Upper lobe of left lung (tissue), 6 donors: ENCODE data around the gene TSPO. TPM values are rescaled to one million over a fixed set of nuclear protein-coding genes. Genes with fewer than 3 reads are reported as not detected.
A peak's percentile ranks its signal among the peaks of the same experiment; 100 is the strongest.

Experiments used
- ATAC-seq, 2 donors: fragments of 200-7000 bp; cut with Tn5 transposase; one replicate each; pipeline ENCODE4 v1.9.1; 2022; ENCODE audit warnings: mild to moderate bottlenecking in 2 of 2, moderate library complexity in 2 of 2; ENCODE audit not compliant: low FRiP score in 2 of 2
- DNase-seq, 2 donors: peaks; one replicate each; pipeline ENCODE4 v3.0.0-alpha.2; 2019 to 2020
- H3K27ac ChIP-seq, 4 donors: fragments of 200-600 bp; sonication (generic); one replicate each; pipeline ENCODE4 v1.5.1; 2016 to 2019
- H3K27me3 ChIP-seq, 4 donors: fragments of 200-600 bp; sonication (generic); one replicate each; pipeline ENCODE4 v1.5.1; 2017 to 2019
- H3K36me3 ChIP-seq, 4 donors: fragments of 200-600 bp; sonication (generic); one replicate each; pipeline ENCODE4 v1.5.1; 2016 to 2019
- H3K4me1 ChIP-seq, 4 donors: fragments of 200-600 bp; sonication (generic); one replicate each; pipeline ENCODE4 v1.5.1; 2018 to 2019
- H3K4me3 ChIP-seq, 4 donors: fragments of 200-600 bp; sonication (generic); one replicate each; pipeline ENCODE4 v1.5.1; 2017 to 2019; ENCODE audit warnings: mild to moderate bottlenecking in 2 of 4, moderate library complexity in 1 of 4
- H3K9me3 ChIP-seq, 4 donors: fragments of 200-600 bp; sonication (generic); one replicate each; pipeline ENCODE4 v1.5.1; 2018 to 2019
- EP300 ChIP-seq, 4 donors: sonication (generic); formaldehyde crosslinking; IDR thresholded peaks; one replicate each; pipeline ENCODE4 v1.5.1; 2017; ENCODE audit warnings: antibody characterized with exemption in 4 of 4, control low read depth in 2 of 4
- POLR2A ChIP-seq, 4 donors: fragments of 450-650 bp; IDR thresholded peaks; one replicate each; pipeline ENCODE4 v1.5.1; 2016 to 2017; ENCODE audit warnings: antibody characterized with exemption in 4 of 4, mild to moderate bottlenecking in 2 of 4
- POLR2AphosphoS5 ChIP-seq, 2 donors: sonication (generic); formaldehyde crosslinking; IDR thresholded peaks; one replicate each; pipeline ENCODE4 v1.5.1; 2017; ENCODE audit warnings: antibody characterized with exemption in 2 of 2
- WGBS, 2 donors: methylation state at CpG; one replicate each; pipeline ENCODE4 v1.1.5; 2017 to 2018; 5-methylcytosine and 5-hydroxymethylcytosine counted together
- total RNA-seq, 6 donors: library from RNA; depleted of rRNA in 4 of 6; stranded (reverse); fragments of >200 nt in 4 of 6; gene quantifications; one replicate each; pipeline versions ENCODE4 v1.1.0 to v1.2.1, GENCODE V29; 2016 to 2021
- TF ChIP-seq, protein P1 (sequence below), 6 experiments: fragments of 450-650 bp in 4 of 6; fragments of 200-600 bp in 2 of 6; sonication (generic) in 2 of 6; IDR thresholded peaks; one replicate each; pipeline ENCODE4 v1.5.1; 2016 to 2019; ENCODE audit warnings: antibody characterized with exemption in 6 of 6
- donor health status: DM: no; HTN: no; CAD: no; lungs with moderate emphysema.
- donor health status: DM: no; HTN: yes; CAD: no; lungs with severe emphysema.

Gene TSPO
- total RNA-seq, 6 donors from 2014 or later, result 127 to 426 (median 315) TPM

DNA sequence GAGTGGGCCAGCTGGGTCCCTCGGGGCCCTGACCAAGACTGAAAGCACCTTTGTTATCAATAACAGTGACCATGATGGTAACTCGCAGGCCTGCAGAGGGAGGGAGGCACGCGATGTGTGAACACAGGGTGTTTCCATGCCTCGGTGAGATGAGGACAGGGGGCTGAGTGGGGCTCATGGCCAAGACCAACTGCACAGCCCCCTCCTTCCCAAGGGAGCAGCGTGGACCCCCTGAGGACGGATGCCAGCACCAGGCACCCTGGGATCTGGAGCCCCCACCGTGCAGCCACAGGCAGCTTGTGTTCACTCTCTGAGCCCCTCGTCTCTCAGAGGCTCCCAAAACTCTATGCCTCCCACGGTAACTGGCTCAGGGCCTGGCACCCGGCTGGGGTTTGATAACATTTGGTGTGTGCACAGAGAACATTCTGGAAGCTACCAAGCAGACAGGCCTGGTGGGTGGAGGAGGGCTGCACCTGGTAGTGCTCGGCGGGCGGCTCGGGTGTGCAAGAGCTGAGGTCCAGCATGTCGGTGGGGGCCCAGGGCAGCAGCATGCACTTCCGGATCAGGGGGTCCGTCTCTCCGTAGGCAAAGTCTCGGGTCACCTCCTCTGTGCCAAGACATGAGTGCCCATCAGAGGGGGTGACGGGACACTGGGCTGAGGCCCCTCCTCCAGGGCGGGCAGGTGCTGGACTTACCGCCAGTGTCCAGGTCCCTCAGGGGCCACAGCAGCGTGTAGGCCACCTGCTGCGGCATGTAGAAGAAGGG, 28.0 kb downstream of the TSPO start:
- no peak overlapping the region for H3K4me3 ChIP-seq
- H3K27me3 ChIP-seq, result no peaks in the 10 kb centered on the region
- H3K4me1 ChIP-seq, result peaks cover 0 to 13% (median 4%) of the 10 kb centered on the region in 4 donors
- no peak for DNase-seq
- TF ChIP-seq POLR2A (IDR thresholded peaks at IDR 0.05) (no peak), EP300 (IDR thresholded peaks at IDR 0.05) (no peak), POLR2AphosphoS5 (IDR thresholded peaks at IDR 0.05) (no peak)
- TF ChIP-seq, protein P1, sequence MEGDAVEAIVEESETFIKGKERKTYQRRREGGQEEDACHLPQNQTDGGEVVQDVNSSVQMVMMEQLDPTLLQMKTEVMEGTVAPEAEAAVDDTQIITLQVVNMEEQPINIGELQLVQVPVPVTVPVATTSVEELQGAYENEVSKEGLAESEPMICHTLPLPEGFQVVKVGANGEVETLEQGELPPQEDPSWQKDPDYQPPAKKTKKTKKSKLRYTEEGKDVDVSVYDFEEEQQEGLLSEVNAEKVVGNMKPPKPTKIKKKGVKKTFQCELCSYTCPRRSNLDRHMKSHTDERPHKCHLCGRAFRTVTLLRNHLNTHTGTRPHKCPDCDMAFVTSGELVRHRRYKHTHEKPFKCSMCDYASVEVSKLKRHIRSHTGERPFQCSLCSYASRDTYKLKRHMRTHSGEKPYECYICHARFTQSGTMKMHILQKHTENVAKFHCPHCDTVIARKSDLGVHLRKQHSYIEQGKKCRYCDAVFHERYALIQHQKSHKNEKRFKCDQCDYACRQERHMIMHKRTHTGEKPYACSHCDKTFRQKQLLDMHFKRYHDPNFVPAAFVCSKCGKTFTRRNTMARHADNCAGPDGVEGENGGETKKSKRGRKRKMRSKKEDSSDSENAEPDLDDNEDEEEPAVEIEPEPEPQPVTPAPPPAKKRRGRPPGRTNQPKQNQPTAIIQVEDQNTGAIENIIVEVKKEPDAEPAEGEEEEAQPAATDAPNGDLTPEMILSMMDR (IDR thresholded peaks at IDR 0.05), result no peak
- peaks cover 2 to 48% (median 29%) of the 10 kb centered on the region in 4 donors for H3K36me3 ChIP-seq
- 89 to 97% methylated on average over 7 to 22 of the region's 25 CpGs for WGBS, 2 donors
- H3K27ac ChIP-seq, result no peak overlapping the region
- H3K9me3 ChIP-seq, result no peaks in the 10 kb centered on the region
- no peak for ATAC-seq

DNA sequence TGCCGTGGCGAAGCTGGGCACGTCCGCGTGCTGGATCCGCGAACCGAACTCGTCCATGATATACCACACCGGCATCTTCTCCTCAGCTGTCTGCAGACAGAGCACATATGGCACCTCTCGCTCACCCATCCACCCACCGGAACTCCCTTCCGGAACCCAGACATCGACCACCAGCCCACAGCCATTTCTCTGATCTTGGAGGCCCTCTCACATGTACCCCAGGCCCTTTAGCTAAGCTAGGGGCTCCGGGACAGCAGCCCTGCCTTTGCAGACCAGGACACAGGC, 28.5 kb downstream of the TSPO start:
- Histone ChIP-seq H3K4me3 (no peak overlapping the region), H3K36me3 (peaks cover 0 to 42% (median 25%) of the 10 kb centered on the region in 4 donors), H3K4me1 (peaks cover 0 to 13% (median 5%) of the 10 kb centered on the region in 4 donors), H3K9me3 (no peaks in the 10 kb centered on the region), H3K27me3 (no peaks in the 10 kb centered on the region), H3K27ac (no peak overlapping the region)
- WGBS, 2 donors, result 92 to 100% methylated on average over 15 of the region's 15 CpGs
- DNase-seq (no peak), ATAC-seq (no peak)
- TF ChIP-seq POLR2A (IDR thresholded peaks at IDR 0.05), result no peak
- TF ChIP-seq EP300 (IDR thresholded peaks at IDR 0.05), result no peak
- no peak for TF ChIP-seq POLR2AphosphoS5 (IDR thresholded peaks at IDR 0.05)
- TF ChIP-seq, protein P1 (IDR thresholded peaks at IDR 0.05), result no peak

DNA sequence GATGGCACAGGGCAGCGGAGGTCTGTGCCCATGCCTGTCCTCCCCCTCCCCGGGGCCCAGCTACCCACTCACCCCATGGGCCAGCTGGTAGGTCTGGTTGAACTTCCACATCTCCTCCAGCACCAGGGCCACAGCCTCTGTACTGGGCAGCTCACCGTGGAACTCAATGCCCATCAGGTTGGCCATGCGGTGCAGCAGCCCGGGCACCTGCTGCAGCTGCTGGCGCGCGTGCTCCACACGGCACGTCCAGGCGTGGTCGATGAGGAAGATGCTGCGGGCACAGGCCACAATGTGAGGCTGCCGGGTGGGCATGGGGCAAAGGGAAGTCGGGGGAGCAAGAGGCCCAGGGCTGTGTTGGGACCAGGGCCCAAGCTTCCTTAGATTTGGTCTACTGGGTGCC, 29.3 kb downstream of the TSPO start:
- TF ChIP-seq, protein P1 (IDR thresholded peaks at IDR 0.05), result no peak
- no peak for TF ChIP-seq POLR2A (IDR thresholded peaks at IDR 0.05)
- TF ChIP-seq EP300 (IDR thresholded peaks at IDR 0.05), result no peak
- no peak for TF ChIP-seq POLR2AphosphoS5 (IDR thresholded peaks at IDR 0.05)
- no peak overlapping the region for H3K4me3 ChIP-seq
- ATAC-seq (peak in 1 of 2 donors; percentile 1), DNase-seq (no peak)
- no peaks in the 10 kb centered on the region for H3K27me3 ChIP-seq
- H3K27ac ChIP-seq, result no peak overlapping the region
- WGBS, 2 donors, result 93 to 100% methylated on average over 6 to 15 of the region's 15 CpGs
- peaks cover 5 to 18% (median 11%) of the 10 kb centered on the region in 4 donors for H3K4me1 ChIP-seq
- peaks cover 0 to 34% (median 20%) of the 10 kb centered on the region in 4 donors for H3K36me3 ChIP-seq
- H3K9me3 ChIP-seq, result no peaks in the 10 kb centered on the region

DNA sequence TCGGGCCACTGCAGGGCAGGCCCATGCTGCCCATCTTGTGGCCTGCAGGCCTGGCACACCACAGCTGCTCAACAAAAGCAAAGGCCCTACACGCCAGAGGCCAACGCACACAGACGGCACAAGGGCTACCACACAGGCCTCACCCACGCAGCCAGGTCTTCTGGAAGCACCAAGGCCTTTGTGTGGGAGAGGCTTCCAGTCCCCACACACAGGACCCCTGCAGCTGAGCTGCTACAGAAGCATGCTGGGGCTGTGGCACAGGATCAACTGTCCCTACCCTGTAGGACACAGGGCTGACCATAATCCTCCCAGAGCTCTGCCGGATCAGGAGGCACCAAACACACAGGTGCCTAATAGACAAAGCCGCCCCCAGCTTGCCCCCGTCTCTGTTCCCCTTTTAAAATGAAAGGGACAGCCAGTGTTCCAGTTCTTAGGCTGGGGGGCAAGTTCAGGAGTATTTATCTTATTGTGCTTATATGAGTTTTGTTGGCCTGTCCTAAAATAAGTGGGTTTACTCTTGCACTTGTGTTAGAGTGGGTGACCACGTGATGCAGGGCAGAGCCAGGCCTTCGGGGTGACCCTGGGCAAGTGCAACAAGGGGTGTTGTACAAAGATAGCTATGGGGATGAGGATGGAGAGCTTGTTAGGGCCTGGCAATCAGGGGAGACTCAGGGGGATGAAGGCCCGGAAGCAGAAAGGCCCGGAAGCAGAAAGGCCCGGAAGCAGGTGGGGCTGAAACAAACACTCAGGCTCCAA, 30.1 kb downstream of the TSPO start:
- Histone ChIP-seq H3K9me3 (no peaks in the 10 kb centered on the region), H3K36me3 (peaks cover 0 to 28% (median 20%) of the 10 kb centered on the region in 4 donors), H3K27ac (peak overlapping the region in 1 of 4 donors; percentile 46), H3K27me3 (no peaks in the 10 kb centered on the region), H3K4me3 (no peak overlapping the region), H3K4me1 (peaks cover 13 to 26% (median 19%) of the 10 kb centered on the region in 4 donors)
- peak in 1 of 2 donors; percentile 51 for DNase-seq
- no peak for ATAC-seq
- WGBS, 2 donors, result 72 to 83% methylated on average over 12 to 13 of the region's 13 CpGs
- no peak for TF ChIP-seq POLR2A (IDR thresholded peaks at IDR 0.05)
- no peak for TF ChIP-seq POLR2AphosphoS5 (IDR thresholded peaks at IDR 0.05)
- TF ChIP-seq, protein P1 (IDR thresholded peaks at IDR 0.05), result no peak
- no peak for TF ChIP-seq EP300 (IDR thresholded peaks at IDR 0.05)
